Measurements from ENCODE around the gene NR5A1.

GRCh38 chr9:124438091-124438490 lies 69.1 kb downstream of the NR5A1 start:
- TF ChIP-seq CTCF (IDR thresholded peaks at IDR 0.05) (no peak), POLR2A (IDR thresholded peaks at IDR 0.05) (no peak), EP300 (IDR thresholded peaks at IDR 0.05; ENCODE audit: low read depth) (no peak), POLR2AphosphoS5 (IDR thresholded peaks at IDR 0.05) (no peak)

All from transverse colon (tissue), 4 donors.